ENCODE results near the gene USP17L12.
"Not testable (repeated sequence)": the region's sequence is repeated elsewhere in the genome, so short reads cannot be mapped to it uniquely, and the experiment has no call there.

DNA sequence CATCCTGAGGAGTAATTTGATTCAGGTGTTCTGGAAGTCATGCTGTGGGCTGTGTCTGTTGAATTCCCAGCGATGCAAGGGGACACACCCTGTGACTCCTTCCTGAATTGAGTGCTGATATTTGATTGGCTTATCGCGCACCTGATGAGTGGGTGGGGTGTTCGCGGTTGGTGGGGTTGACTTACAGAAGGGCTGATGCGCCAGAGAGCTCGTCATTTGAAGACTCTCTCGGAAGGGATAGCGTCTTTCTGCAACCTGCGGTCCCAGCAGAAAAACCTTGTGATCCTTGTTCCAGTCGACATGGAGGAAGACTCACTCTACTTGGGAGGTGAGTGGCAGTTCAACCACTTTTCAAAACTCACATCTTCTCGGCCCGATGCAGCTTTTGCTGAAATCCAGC, 33.1 kb downstream of the USP17L12 start, which contains the start of gene USP17L19:
- TF ChIP-seq, protein P1, sequence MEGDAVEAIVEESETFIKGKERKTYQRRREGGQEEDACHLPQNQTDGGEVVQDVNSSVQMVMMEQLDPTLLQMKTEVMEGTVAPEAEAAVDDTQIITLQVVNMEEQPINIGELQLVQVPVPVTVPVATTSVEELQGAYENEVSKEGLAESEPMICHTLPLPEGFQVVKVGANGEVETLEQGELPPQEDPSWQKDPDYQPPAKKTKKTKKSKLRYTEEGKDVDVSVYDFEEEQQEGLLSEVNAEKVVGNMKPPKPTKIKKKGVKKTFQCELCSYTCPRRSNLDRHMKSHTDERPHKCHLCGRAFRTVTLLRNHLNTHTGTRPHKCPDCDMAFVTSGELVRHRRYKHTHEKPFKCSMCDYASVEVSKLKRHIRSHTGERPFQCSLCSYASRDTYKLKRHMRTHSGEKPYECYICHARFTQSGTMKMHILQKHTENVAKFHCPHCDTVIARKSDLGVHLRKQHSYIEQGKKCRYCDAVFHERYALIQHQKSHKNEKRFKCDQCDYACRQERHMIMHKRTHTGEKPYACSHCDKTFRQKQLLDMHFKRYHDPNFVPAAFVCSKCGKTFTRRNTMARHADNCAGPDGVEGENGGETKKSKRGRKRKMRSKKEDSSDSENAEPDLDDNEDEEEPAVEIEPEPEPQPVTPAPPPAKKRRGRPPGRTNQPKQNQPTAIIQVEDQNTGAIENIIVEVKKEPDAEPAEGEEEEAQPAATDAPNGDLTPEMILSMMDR (IDR thresholded peaks at IDR 0.05; ENCODE audit: low read depth, low read length, poor library complexity, severe bottlenecking), result not testable (repeated sequence)
- TF ChIP-seq EZH2phosphoT487 (IDR thresholded peaks at IDR 0.05; ENCODE audit: borderline replicate concordance, low read length), result not testable (repeated sequence)

Data from DOHH2 (cell line).